GM12878 (cell line): ENCODE measurements around the gene CD276.

Source experiments
- CTCF ChIP-seq, 3 experiments: IDR thresholded peaks in 2 of 3; conservative IDR thresholded peaks in 1 of 3; 2 replicates each; pipeline ENCODE4 v1.5.1; 2011; ENCODE audit warnings: low read depth in 3 of 3, low read length in 3 of 3, mild to moderate bottlenecking in 3 of 3, control low read depth in 2 of 3, moderate library complexity in 2 of 3, inconsistent platforms in 1 of 3, mixed read lengths in 1 of 3; ENCODE audit not compliant: control insufficient read depth in 2 of 3, insufficient read depth in 1 of 3; ENCODE audit errors: extremely low read depth in 1 of 3
- RAD21 ChIP-seq: IDR thresholded peaks from 2 replicates; pipeline ENCODE4 v1.6.1; 2011; ENCODE audit warnings: mild to moderate bottlenecking, low read depth, low read length, moderate library complexity; ENCODE audit not compliant: insufficient read depth

DNA sequence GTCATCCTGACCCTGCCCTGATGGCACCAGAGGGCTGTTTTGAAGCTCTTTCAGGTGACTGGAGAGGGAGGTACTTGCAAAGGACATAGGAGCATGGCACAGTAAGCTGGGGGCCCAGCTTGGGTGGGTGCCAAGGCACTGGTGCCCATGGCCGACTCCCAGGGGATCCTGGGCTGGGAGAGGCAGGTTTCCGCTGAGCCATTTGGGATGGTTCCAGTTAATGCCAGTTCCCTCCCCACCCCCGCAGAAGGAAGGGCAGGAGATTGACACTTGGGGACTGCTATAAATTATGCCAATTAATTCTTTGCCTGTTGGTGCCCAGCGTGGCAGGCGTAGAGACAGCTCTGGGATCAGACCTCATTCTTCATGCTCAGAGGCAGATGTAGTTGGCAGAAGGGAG is 26.1 kb downstream of the CD276 start:
- no peak for TF ChIP-seq RAD21
- no peak for TF ChIP-seq CTCF (IDR thresholded peaks at IDR 0.05 in 2 of 3, conservative IDR thresholded peaks at IDR 0.05 in 1 of 3; ENCODE audit: control insufficient read depth in 2 of 3, extremely low read depth in 1 of 3, insufficient read depth in 1 of 3, low read depth in 3 of 3, low read length in 3 of 3)
